Activated B cell treated with CpG ODN at 0.5 μM for 24 hours (primary cell): ENCODE results near the gene SMIM35. TPM values are rescaled to one million over a fixed set of nuclear protein-coding genes. Genes with fewer than 3 reads are reported as not detected.
"Not testable (repeated sequence)": the region's sequence is repeated elsewhere in the genome, so short reads cannot be mapped to it uniquely, and the experiment has no call there.

Source experiments
- ATAC-seq: fragments of 200-7000 bp; cut with Tn5 transposase; one replicate; pipeline ENCODE4 v1.10.0; 2021; ENCODE audit warnings: low read depth, mild to moderate bottlenecking, moderate library complexity
- CTCF ChIA-PET: fragments of 350-600 bp; sonication (Branson Sonifier 250); formaldehyde crosslinking; loops from one replicate; lab custom pipeline; 2021; ENCODE audit warnings: antibody characterized with exemption; lab: Charles Lee
- POLR2A ChIA-PET: fragments of 350-600 bp; sonication (Branson Sonifier 250); formaldehyde crosslinking; loops from one replicate; lab custom pipeline; 2021; ENCODE audit warnings: antibody characterized with exemption; lab: Charles Lee
- DNase-seq: peaks from one replicate; pipeline ENCODE4 v3.0.0; 2022
- H3K27ac Mint-ChIP-seq: one replicate; pipeline ENCODE4 v1.8.0; 2020; ENCODE audit warnings: mixed read lengths
- H3K27me3 Mint-ChIP-seq: one replicate; pipeline ENCODE4 v1.8.0; 2021; ENCODE audit warnings: mixed read lengths
- H3K36me3 Mint-ChIP-seq: one replicate; pipeline ENCODE4 v1.8.0; 2021; ENCODE audit warnings: low read depth, mixed read lengths
- H3K4me1 Mint-ChIP-seq: one replicate; pipeline ENCODE4 v1.8.0; 2021; ENCODE audit warnings: mixed read lengths
- H3K4me3 Mint-ChIP-seq: one replicate; pipeline ENCODE4 v1.8.0; 2020; ENCODE audit warnings: mild to moderate bottlenecking, mixed read lengths
- H3K9me3 Mint-ChIP-seq: one replicate; pipeline ENCODE4 v1.8.0; 2020; ENCODE audit warnings: mixed read lengths
- CTCF ChIP-seq: fragments of 200-600 bp; IDR thresholded peaks from one replicate; pipeline ENCODE4 v1.8.0; 2022; ENCODE audit warnings: antibody characterized with exemption, mild to moderate bottlenecking
- intact Hi-C: fragments of 100-400 bp; cut with micrococcal nuclease; formaldehyde crosslinking; loops from one replicate; pipeline ENCODE4 v1.15.1; 2024
- total RNA-seq: library from RNA; stranded (reverse); gene quantifications from 2 replicates; pipeline ENCODE4 v1.2.3, GENCODE V29; 2022

The SMIM35 gene
- total RNA-seq, 1 donor from 2014 or later, result 1.8 TPM

GRCh38 chr11:117980720-117981119 lies 106.0 kb downstream of the SMIM35 start:
- H3K27ac Mint-ChIP-seq, result peak overlapping the region; percentile 87
- CTCF ChIA-PET, result interaction anchor here (0.7 to 3.9 kb wide), 4 partner anchors 30 to 138 kb away, joined by 3 to 25 read pairs (median 17); no protein-coding TSS in a partner anchor
- H3K4me1 Mint-ChIP-seq, result peaks cover 84% of the 10 kb centered on the region
- ATAC-seq (no peak), DNase-seq (no peak)
- peaks cover 20% of the 10 kb centered on the region for H3K36me3 Mint-ChIP-seq
- no peaks in the 10 kb centered on the region for H3K9me3 Mint-ChIP-seq
- no peak for TF ChIP-seq CTCF
- no peaks in the 10 kb centered on the region for H3K27me3 Mint-ChIP-seq
- intact Hi-C loops, result no loop called here
- H3K4me3 Mint-ChIP-seq, result no peak overlapping the region
- POLR2A ChIA-PET, result interaction anchor here (0.9 to 41.6 kb wide), 7 partner anchors 6 to 164 kb away, joined by 3 to 1422 read pairs (median 22); partner anchors contain the start of gene IL10RA

GRCh38 chr11:117980280-117980679 lies 106.5 kb downstream of the SMIM35 start:
- ATAC-seq (no peak), DNase-seq (no peak)
- Mint-ChIP-seq H3K4me3 (peak overlapping the region; percentile 64), H3K36me3 (peaks cover 18% of the 10 kb centered on the region), H3K27ac (peak overlapping the region; percentile 87), H3K4me1 (peaks cover 81% of the 10 kb centered on the region), H3K27me3 (no peaks in the 10 kb centered on the region), H3K9me3 (no peaks in the 10 kb centered on the region)
- ChIA-PET CTCF (interaction anchor here (0.7 to 3.9 kb wide), 6 partner anchors 27 to 192 kb away, joined by 3 to 25 read pairs (median 10); no protein-coding TSS in a partner anchor), POLR2A (interaction anchor here (0.6 to 41.6 kb wide), 11 partner anchors 7 to 166 kb away, joined by 3 to 1422 read pairs (median 4); partner anchors contain the start of gene IL10RA)
- intact Hi-C loops, result no loop called here
- no peak for TF ChIP-seq CTCF

DNA sequence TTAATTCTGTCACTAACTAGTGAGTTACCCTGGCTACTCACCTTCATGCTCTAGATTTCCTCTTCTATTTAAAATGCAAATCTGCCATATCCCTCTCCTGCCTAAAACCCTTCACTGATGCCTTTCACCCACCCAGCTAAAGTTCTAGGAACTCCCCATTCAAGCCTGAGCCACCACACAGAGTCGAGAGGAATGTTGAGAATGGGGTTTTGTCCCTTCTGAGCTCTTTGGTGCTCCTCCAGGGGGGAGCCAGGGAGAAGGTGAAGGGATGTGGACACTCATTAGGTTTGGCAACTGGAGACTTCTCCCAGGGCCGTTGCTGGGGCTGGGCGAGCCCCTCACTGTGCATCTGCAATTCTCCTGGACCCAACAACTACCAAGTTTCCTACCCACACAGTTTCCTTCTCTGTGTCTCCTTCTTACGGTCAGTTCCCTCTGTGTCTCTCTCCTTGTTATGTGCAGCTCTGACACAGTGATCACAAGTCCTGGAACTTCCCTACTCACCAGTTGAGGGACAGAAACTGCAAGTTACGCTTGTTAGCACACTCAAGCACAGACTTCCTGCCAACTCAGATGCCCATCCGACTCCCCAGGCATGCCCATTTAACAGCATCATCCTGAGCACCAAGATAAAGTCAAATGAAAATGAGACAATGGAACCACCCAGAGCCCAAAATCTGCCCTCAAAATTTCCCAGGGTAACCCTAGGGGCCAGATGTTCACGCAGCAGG lies 107.1 kb downstream of the SMIM35 start:
- Mint-ChIP-seq H3K4me3 (peak overlapping the region; percentile 64), H3K27ac (peak overlapping the region; percentile 87), H3K9me3 (no peaks in the 10 kb centered on the region), H3K27me3 (no peaks in the 10 kb centered on the region), H3K4me1 (peaks cover 75% of the 10 kb centered on the region), H3K36me3 (peaks cover 13% of the 10 kb centered on the region)
- intact Hi-C loops, result no loop called here
- CTCF ChIA-PET, result interaction anchor here (0.7 to 3.9 kb wide), 6 partner anchors 27 to 192 kb away, joined by 3 to 25 read pairs (median 10); no protein-coding TSS in a partner anchor
- POLR2A ChIA-PET, result interaction anchor here (0.5 to 41.6 kb wide), 16 partner anchors 7 to 1183 kb away, joined by 3 to 1422 read pairs (median 4); partner anchors contain the start of gene IL10RA
- no peak for DNase-seq
- ATAC-seq, result peak; percentile 74
- TF ChIP-seq CTCF, result no peak

DNA sequence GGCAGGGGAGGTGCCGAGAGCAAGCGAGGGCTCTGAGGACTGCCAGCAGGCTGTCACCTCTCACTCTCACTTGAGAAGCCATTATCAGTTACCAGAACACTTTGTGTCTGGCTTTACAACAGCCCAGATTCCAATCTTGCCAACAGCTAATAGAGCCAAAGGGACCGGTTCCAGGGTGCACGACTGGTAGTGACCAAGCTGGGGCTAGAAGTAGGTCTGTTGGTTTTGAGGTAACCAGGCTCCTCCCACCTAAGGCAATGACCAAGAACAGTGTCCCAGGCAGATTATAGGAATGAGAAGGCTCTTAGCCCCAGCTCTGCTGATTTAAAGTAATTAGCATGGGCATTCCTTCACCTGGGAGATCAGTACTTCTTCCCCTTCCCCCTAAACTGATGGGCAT lies 107.8 kb downstream of the SMIM35 start:
- no peak for TF ChIP-seq CTCF
- Mint-ChIP-seq H3K4me1 (peaks cover 73% of the 10 kb centered on the region), H3K36me3 (peaks cover 10% of the 10 kb centered on the region), H3K27ac (peak overlapping the region; percentile 87), H3K4me3 (peak overlapping the region; percentile 64), H3K27me3 (no peaks in the 10 kb centered on the region), H3K9me3 (no peaks in the 10 kb centered on the region)
- POLR2A ChIA-PET, result interaction anchor here (0.5 to 41.6 kb wide), 11 partner anchors 8 to 1184 kb away, joined by 3 to 1422 read pairs (median 4); partner anchors contain the start of gene IL10RA
- intact Hi-C loops, result no loop called here
- CTCF ChIA-PET, result interaction anchor here (2.3 to 3.9 kb wide), 3 partner anchors 28 to 73 kb away, joined by 15 to 25 read pairs (median 19); no protein-coding TSS in a partner anchor
- DNase-seq, result no peak
- no peak for ATAC-seq

DNA sequence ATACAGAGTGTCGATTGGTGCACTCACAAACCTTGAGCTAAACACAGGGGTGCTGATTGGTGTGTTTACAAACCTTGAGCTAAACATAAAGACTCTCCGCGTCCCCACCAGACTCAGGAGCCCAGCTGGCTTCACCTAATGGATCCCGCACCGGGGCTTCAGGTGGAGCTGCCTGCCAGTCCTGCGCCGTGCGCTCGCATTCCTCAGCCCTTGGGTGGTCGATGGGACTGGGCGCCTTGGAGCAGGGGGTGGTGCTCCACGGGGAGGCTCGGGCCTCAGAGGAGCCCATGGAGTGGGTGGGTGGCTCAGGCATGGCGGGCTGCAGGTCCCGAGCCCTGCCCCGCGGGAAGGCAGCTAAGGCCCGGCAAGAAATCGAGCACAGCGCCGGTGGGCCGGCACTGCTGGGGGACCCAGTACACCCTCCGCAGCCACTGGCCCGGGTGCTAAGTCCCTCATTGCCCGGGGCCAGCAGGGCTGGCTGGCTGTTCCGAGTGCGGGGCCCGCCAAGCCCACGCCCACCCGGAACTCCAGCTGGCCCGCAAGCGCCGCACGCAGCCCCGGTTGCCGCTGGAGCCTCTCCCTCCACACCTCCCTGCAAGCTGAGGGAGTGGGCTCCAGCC lies 108.4 kb downstream of the SMIM35 start:
- H3K9me3 Mint-ChIP-seq, H3K4me3 Mint-ChIP-seq, DNase-seq, H3K27me3 Mint-ChIP-seq, ATAC-seq, H3K27ac Mint-ChIP-seq, intact Hi-C loops, H3K36me3 Mint-ChIP-seq: not testable (repeated sequence)
- POLR2A ChIA-PET, result interaction anchor here (2.4 to 41.6 kb wide), 4 partner anchors 9 to 73 kb away, joined by 22 to 1422 read pairs (median 500); partner anchors contain the start of gene IL10RA
- peaks cover 70% of the 10 kb centered on the region for H3K4me1 Mint-ChIP-seq
- CTCF ChIA-PET, result interaction anchor here (2.3 to 3.9 kb wide), 3 partner anchors 27 to 74 kb away, joined by 15 to 25 read pairs (median 19); no protein-coding TSS in a partner anchor

DNA sequence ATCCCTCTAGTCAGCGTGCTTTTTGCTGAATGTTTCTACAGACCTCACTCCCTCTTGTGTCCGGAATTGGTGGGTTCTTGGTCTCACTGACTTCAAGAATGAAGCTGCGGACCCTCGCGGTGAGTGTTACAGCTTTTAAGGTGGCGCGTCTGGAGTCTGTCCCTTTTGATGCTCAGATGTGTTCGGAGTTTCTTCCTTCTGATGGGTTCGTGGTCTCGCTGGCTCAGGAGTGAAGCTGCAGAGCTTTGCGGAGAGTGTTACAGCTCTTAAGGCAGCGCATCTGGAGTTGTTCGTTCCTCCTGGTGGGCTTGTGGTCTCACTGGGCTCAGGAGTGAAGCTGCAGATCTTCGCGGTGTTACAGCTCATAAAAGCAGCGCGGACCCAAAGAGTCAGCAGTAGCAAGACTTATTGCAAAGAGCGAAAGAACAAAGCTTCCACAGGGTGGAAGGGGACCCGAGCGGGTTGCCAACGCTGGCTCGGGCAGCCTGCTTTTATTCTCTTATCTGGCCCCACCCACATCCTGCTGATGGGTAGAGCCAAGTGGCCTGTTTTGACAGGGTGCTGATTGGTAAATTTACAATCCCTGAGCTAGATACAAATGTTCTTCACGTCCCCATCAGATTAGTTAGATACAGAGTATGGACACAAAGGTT lies 109.0 kb downstream of the SMIM35 start:
- H3K27me3 Mint-ChIP-seq, DNase-seq, ATAC-seq, H3K4me3 Mint-ChIP-seq, H3K36me3 Mint-ChIP-seq, H3K9me3 Mint-ChIP-seq, H3K27ac Mint-ChIP-seq, intact Hi-C loops: not testable (repeated sequence)
- POLR2A ChIA-PET, result interaction anchor here (7.9 to 41.6 kb wide), 3 partner anchors 9 to 27 kb away, joined by 69 to 1422 read pairs (median 930); partner anchors contain the start of gene IL10RA
- H3K4me1 Mint-ChIP-seq, result peaks cover 67% of the 10 kb centered on the region
- CTCF ChIA-PET, result interaction anchor here (1.0 to 3.9 kb wide), 2 partner anchors 31 to 75 kb away, joined by 3 to 19 read pairs; no protein-coding TSS in a partner anchor
